ENCODE results near the gene SYTL3. TPM values are rescaled to one million over a fixed set of nuclear protein-coding genes. Genes with fewer than 3 reads are reported as not detected.

SYTL3 gene
- total RNA-seq, 4 donors from 2014 or later = 2.8 to 5.1 (median 3.4) TPM

DNA sequence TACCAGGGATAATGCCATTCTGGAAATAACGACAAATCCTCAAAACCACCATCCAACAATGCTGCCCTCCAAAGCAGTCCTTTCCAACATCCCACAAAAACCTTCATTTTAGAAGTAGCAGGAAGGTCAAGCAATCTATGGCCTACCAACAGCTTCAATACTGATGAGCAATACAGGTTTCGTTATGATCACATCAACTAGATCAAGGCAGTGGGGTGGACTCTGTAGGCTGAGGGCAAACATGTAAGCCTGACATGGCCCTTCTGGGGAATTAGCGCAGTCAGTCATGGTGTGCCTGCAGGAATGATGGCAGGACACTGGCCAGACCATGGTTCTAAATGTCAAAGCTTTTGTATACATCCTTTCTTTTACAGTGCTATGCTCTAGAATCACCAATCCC lies 127.7 kb downstream of the SYTL3 start:
- H3K27me3 ChIP-seq = no peaks in the 10 kb centered on the region
- no peak overlapping the region for H3K27ac ChIP-seq
- no peak overlapping the region for H3K4me3 ChIP-seq
- H3K36me3 ChIP-seq = peaks cover 53% of the 10 kb centered on the region
- H3K9me3 ChIP-seq = no peaks in the 10 kb centered on the region
- TF ChIP-seq, protein P1, sequence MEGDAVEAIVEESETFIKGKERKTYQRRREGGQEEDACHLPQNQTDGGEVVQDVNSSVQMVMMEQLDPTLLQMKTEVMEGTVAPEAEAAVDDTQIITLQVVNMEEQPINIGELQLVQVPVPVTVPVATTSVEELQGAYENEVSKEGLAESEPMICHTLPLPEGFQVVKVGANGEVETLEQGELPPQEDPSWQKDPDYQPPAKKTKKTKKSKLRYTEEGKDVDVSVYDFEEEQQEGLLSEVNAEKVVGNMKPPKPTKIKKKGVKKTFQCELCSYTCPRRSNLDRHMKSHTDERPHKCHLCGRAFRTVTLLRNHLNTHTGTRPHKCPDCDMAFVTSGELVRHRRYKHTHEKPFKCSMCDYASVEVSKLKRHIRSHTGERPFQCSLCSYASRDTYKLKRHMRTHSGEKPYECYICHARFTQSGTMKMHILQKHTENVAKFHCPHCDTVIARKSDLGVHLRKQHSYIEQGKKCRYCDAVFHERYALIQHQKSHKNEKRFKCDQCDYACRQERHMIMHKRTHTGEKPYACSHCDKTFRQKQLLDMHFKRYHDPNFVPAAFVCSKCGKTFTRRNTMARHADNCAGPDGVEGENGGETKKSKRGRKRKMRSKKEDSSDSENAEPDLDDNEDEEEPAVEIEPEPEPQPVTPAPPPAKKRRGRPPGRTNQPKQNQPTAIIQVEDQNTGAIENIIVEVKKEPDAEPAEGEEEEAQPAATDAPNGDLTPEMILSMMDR (IDR thresholded peaks at IDR 0.05) = no peak
- no peak for TF ChIP-seq POLR2AphosphoS5 (IDR thresholded peaks at IDR 0.05)
- no peak for TF ChIP-seq POLR2A (IDR thresholded peaks at IDR 0.05)
- TF ChIP-seq EP300 (IDR thresholded peaks at IDR 0.05) = no peak
- DNase-seq (ENCODE audit: low spot score in 2 of 2) = no peak
- peaks cover 39% of the 10 kb centered on the region for H3K4me1 ChIP-seq
- 94% methylated on average over 3 of the region's 3 CpGs for WGBS

DNA sequence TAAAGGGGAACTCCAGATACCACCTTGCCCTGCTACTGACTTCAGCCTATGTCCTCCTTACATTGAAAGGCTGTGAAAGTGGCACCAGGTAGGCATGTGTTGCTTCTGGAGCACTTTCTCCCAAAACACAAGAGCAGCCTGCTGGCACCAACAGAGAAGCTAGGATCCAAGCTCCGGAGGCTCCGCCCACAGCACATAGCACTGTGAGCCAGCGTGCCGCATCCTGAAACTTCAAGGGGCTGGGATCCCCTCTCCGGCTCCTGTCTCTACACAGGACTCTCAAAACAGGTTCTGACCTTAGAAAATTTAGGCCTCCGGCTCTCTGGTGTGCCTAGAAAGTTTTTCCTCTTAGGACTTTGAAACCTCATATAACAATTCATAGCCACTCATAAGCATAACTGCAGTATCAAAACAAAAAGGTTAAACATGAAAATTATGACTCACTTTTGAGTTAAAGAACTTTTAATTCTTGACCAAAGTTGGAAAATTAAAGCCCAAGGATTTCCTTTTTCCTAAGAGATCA lies 128.2 kb downstream of the SYTL3 start:
- no peak for DNase-seq (ENCODE audit: low spot score in 2 of 2)
- 58% methylated on average over 6 of the region's 6 CpGs for WGBS

DNA sequence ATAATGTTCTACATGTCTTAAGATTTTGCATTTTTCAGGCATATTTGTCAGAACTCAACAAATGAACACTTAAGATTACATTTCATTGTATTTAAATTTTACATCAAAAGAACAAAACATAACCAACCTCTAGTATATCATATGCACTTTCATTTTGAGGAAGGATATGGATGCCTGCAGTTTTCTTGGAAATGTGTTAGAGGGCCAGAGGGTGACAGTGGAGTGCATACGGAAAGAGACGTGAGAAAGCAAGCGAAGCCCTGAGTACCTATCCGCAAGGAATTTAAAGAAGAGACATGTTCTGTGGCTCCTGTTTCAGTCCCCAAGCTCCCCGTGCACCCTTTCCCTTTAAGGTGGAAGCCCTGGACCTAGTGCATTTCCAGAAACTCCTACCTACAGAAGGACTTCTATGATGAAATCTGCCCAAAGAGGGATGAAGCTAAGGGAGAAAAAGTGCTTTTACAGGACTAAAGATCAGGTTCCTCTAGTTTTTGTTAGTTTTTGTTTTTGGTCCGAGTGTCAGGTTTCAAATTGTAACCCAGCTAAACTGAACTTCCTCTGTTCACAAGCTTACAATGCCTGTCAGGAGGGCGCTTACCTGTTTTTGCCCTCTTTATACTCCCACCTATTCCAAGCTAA lies 130.5 kb downstream of the SYTL3 start:
- H3K9me3 ChIP-seq = no peaks in the 10 kb centered on the region
- no peak overlapping the region for H3K27ac ChIP-seq
- no peak overlapping the region for H3K4me3 ChIP-seq
- H3K36me3 ChIP-seq = peaks cover 72% of the 10 kb centered on the region
- 83% methylated on average over 7 of the region's 7 CpGs for WGBS
- peak in 1 of 2 donors; percentile 45 for DNase-seq (ENCODE audit: low spot score in 2 of 2)
- TF ChIP-seq POLR2A (IDR thresholded peaks at IDR 0.05) (no peak), POLR2AphosphoS5 (IDR thresholded peaks at IDR 0.05) (no peak), EP300 (IDR thresholded peaks at IDR 0.05) (no peak)
- TF ChIP-seq, protein P1 (IDR thresholded peaks at IDR 0.05) = no peak
- peaks cover 23% of the 10 kb centered on the region for H3K4me1 ChIP-seq
- no peaks in the 10 kb centered on the region for H3K27me3 ChIP-seq

More for the DNA sequence above, 128.2 kb downstream of the SYTL3 start:
- Histone ChIP-seq H3K9me3 (no peaks in the 10 kb centered on the region), H3K4me3 (no peak overlapping the region), H3K36me3 (peaks cover 58% of the 10 kb centered on the region), H3K4me1 (peaks cover 34% of the 10 kb centered on the region), H3K27ac (no peak overlapping the region), H3K27me3 (no peaks in the 10 kb centered on the region)
- TF ChIP-seq POLR2A (IDR thresholded peaks at IDR 0.05) (no peak), EP300 (IDR thresholded peaks at IDR 0.05) (no peak), POLR2AphosphoS5 (IDR thresholded peaks at IDR 0.05) (no peak)
- TF ChIP-seq, protein P1 (IDR thresholded peaks at IDR 0.05) = no peak

DNA sequence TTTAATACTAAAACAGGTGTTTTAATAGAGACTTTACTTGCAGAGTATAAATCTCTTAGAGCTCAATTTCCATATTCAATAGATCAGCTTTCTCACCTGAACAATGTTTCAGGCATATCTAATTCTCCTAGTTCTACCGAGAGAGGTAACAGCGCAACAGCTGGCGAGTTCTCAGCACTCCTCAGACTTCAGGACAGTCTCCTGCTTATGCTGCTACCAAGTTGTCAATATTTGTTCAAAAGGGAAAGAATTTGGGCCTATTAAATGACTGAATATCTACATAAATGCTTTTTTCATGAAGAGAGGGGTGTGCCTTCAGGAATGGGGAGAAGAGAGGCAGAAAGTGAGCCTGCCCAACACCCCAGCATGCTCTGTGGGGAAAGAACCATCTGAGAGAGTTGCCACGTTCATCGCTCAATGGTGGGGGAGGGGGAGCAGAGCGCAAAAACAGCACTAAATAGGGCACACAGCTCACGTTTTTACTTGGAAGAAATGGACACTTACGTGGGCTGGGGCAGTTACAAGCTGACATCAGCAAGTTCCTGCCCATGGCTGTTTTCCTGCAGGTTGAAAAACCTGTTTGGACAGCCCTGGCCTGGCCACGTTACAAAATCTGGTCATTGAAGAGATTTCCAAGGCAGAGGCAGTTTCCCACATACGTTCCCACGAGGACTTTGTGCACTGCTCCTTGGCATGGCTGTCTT lies 131.3 kb downstream of the SYTL3 start:
- H3K27me3 ChIP-seq = no peaks in the 10 kb centered on the region
- 50% methylated on average over 11 of the region's 11 CpGs for WGBS
- H3K36me3 ChIP-seq = peaks cover 70% of the 10 kb centered on the region
- H3K4me3 ChIP-seq = no peak overlapping the region
- H3K27ac ChIP-seq = peak overlapping the region; percentile 58
- H3K9me3 ChIP-seq = no peaks in the 10 kb centered on the region
- peak in 1 of 2 donors; percentile 58 for DNase-seq (ENCODE audit: low spot score in 2 of 2)
- TF ChIP-seq, protein P1 (IDR thresholded peaks at IDR 0.05) = no peak
- TF ChIP-seq EP300 (IDR thresholded peaks at IDR 0.05) (no peak), POLR2AphosphoS5 (IDR thresholded peaks at IDR 0.05) (peak in 1 of 3 donors; percentile 19), POLR2A (IDR thresholded peaks at IDR 0.05) (no peak)
- H3K4me1 ChIP-seq = peaks cover 23% of the 10 kb centered on the region

All from suprapubic skin (tissue), 4 donors.